HEK293 (cell line): Measurements from ENCODE around the gene BCL2L1.

ENCODE experiments used
- ATF2 ChIP-seq: fragments of 450-650 bp; formaldehyde crosslinking; IDR thresholded peaks from 2 replicates; pipeline ENCODE4 v1.5.1; 2016; ENCODE audit warnings: missing biosample characterization, missing genetic modification characterization, low read depth
- INSM2 ChIP-seq: fragments of 450-650 bp; formaldehyde crosslinking; IDR thresholded peaks from 2 replicates; pipeline ENCODE4 v1.5.1; 2016; ENCODE audit warnings: missing biosample characterization, missing genetic modification characterization
- PATZ1 ChIP-seq: fragments of 450-650 bp; formaldehyde crosslinking; IDR thresholded peaks from 2 replicates; pipeline ENCODE4 v1.5.1; 2016; ENCODE audit warnings: missing biosample characterization, missing genetic modification characterization
- PRDM10 ChIP-seq: fragments of 450-650 bp; formaldehyde crosslinking; IDR thresholded peaks from 2 replicates; pipeline ENCODE4 v1.5.1; 2016; ENCODE audit warnings: missing biosample characterization, missing genetic modification characterization
- PRDM6 ChIP-seq: fragments of 450-650 bp; formaldehyde crosslinking; IDR thresholded peaks from 2 replicates; pipeline ENCODE4 v1.5.1; 2017; ENCODE audit warnings: missing biosample characterization, missing genetic modification characterization
- SALL2 ChIP-seq: fragments of 450-650 bp; formaldehyde crosslinking; IDR thresholded peaks from 2 replicates; pipeline ENCODE4 v1.5.0; 2017; ENCODE audit warnings: missing biosample characterization, mild to moderate bottlenecking, missing genetic modification characterization, borderline replicate concordance
- ZBTB48 ChIP-seq: fragments of 450-650 bp; formaldehyde crosslinking; IDR thresholded peaks from 2 replicates; pipeline ENCODE4 v1.5.1; 2016; ENCODE audit warnings: missing biosample characterization, missing genetic modification characterization
- ZBTB8A ChIP-seq: fragments of 450-650 bp; formaldehyde crosslinking; IDR thresholded peaks from 2 replicates; pipeline ENCODE4 v1.5.1; 2016; ENCODE audit warnings: missing biosample characterization, missing genetic modification characterization
- ZIC2 ChIP-seq: fragments of 450-650 bp; formaldehyde crosslinking; IDR thresholded peaks from 2 replicates; pipeline ENCODE4 v1.5.1; 2016; ENCODE audit warnings: missing biosample characterization, missing genetic modification characterization
- ZNF157 ChIP-seq: fragments of 450-650 bp; formaldehyde crosslinking; IDR thresholded peaks from 2 replicates; pipeline ENCODE4 v1.5.1; 2016; ENCODE audit warnings: missing biosample characterization, missing genetic modification characterization
- ZNF174 ChIP-seq: fragments of 450-650 bp; formaldehyde crosslinking; IDR thresholded peaks from 2 replicates; pipeline ENCODE4 v1.5.0; 2017; ENCODE audit warnings: missing biosample characterization, mild to moderate bottlenecking, missing genetic modification characterization
- ZNF184 ChIP-seq: fragments of 450-650 bp; IDR thresholded peaks from 2 replicates; pipeline ENCODE4 v1.5.1; 2018; ENCODE audit warnings: missing biosample characterization, mild to moderate bottlenecking, missing genetic modification characterization
- ZNF292 ChIP-seq: fragments of 450-650 bp; formaldehyde crosslinking; IDR thresholded peaks from 2 replicates; pipeline ENCODE4 v1.5.1; 2016; ENCODE audit warnings: low read depth, missing biosample characterization, missing genetic modification characterization, borderline replicate concordance
- ZNF335 ChIP-seq: fragments of 450-650 bp; formaldehyde crosslinking; conservative IDR thresholded peaks from 2 replicates; pipeline ENCODE4 v1.5.1; 2016; ENCODE audit warnings: missing biosample characterization, missing genetic modification characterization
- ZNF350 ChIP-seq: fragments of 450-650 bp; formaldehyde crosslinking; IDR thresholded peaks from 2 replicates; pipeline ENCODE4 v1.5.0; 2017; ENCODE audit warnings: missing biosample characterization, mild to moderate bottlenecking, missing genetic modification characterization
- ZNF394 ChIP-seq: fragments of 450-650 bp; formaldehyde crosslinking; IDR thresholded peaks from 2 replicates; pipeline ENCODE4 v1.5.1; 2016; ENCODE audit warnings: missing biosample characterization, missing genetic modification characterization, mild to moderate bottlenecking, moderate library complexity, borderline replicate concordance
- ZNF423 ChIP-seq: fragments of 450-650 bp; formaldehyde crosslinking; IDR thresholded peaks from 2 replicates; pipeline ENCODE4 v1.5.1; 2016; ENCODE audit warnings: missing biosample characterization, missing genetic modification characterization
- ZNF488 ChIP-seq: fragments of 450-650 bp; formaldehyde crosslinking; IDR thresholded peaks from 2 replicates; pipeline ENCODE4 v1.5.1; 2016; ENCODE audit warnings: missing biosample characterization, missing genetic modification characterization
- ZNF530 ChIP-seq: fragments of 450-650 bp; formaldehyde crosslinking; IDR thresholded peaks from 2 replicates; pipeline ENCODE4 v1.5.1; 2016; ENCODE audit warnings: low read depth, missing biosample characterization, missing genetic modification characterization
- ZNF596 ChIP-seq: fragments of 450-650 bp; IDR thresholded peaks from 2 replicates; pipeline ENCODE4 v1.5.0; 2018; ENCODE audit warnings: missing biosample characterization, mild to moderate bottlenecking, missing genetic modification characterization, moderate library complexity
- ZNF629 ChIP-seq: fragments of 450-650 bp; formaldehyde crosslinking; IDR thresholded peaks from 2 replicates; pipeline ENCODE4 v1.5.1; 2017; ENCODE audit warnings: missing biosample characterization, missing genetic modification characterization
- ZNF645 ChIP-seq: fragments of 450-650 bp; formaldehyde crosslinking; IDR thresholded peaks from 2 replicates; pipeline ENCODE4; 2016; ENCODE audit warnings: missing biosample characterization, missing genetic modification characterization
- ZNF654 ChIP-seq: fragments of 450-650 bp; formaldehyde crosslinking; IDR thresholded peaks from 2 replicates; pipeline ENCODE4 v1.5.1; 2016; ENCODE audit warnings: low read depth, missing biosample characterization, missing genetic modification characterization
- ZNF664 ChIP-seq: fragments of 450-650 bp; formaldehyde crosslinking; IDR thresholded peaks from 2 replicates; pipeline ENCODE4 v1.5.1; 2016; ENCODE audit warnings: missing biosample characterization, missing genetic modification characterization
- ZNF843 ChIP-seq: fragments of 450-650 bp; formaldehyde crosslinking; IDR thresholded peaks from 2 replicates; pipeline ENCODE4 v1.5.1; 2016; ENCODE audit warnings: missing biosample characterization, missing genetic modification characterization

BCL2L1 gene

GRCh38 chr20:31698803-31699718 is 23.6 kb downstream of the BCL2L1 start (continued):
- TF ChIP-seq PRDM10 (tag by site-specific recombination) (peak; percentile 78), ZNF629 (tag by site-specific recombination) (peak; percentile 82), ZNF654 (tag by site-specific recombination) (no peak), ZNF157 (tag by site-specific recombination) (no peak), ZNF530 (tag by site-specific recombination) (no peak), ZNF292 (tag by site-specific recombination) (no peak), ZNF174 (no peak), PATZ1 (tag by site-specific recombination) (no peak), ZNF645 (tag by site-specific recombination) (no peak), ZIC2 (tag by site-specific recombination) (no peak), ATF2 (tag by site-specific recombination) (peak; percentile 93), ZNF394 (tag by site-specific recombination) (peak; percentile 45; the same call in 1 of the 2 replicates), ZBTB8A (tag by site-specific recombination) (no peak), ZNF596 (tag by site-specific recombination) (no peak), ZNF350 (tag by site-specific recombination) (no peak), SALL2 (tag by site-specific recombination) (no peak), ZNF184 (tag by site-specific recombination) (no peak), ZNF335 (tag by site-specific recombination) (no peak), PRDM6 (tag by site-specific recombination) (no peak), ZNF664 (no peak), ZNF488 (tag by site-specific recombination) (no peak), ZNF843 (no peak), INSM2 (tag by site-specific recombination) (no peak), ZBTB48 (tag by site-specific recombination) (no peak), ZNF423 (tag by site-specific recombination) (no peak)
